HL-60/S4 treated with phorbol 12-myristate 13-acetate at 8.2 ng/mL for 4 days and 3 days (cell line): Measurements from ENCODE around the gene DGKZ.

ENCODE experiments used
- in situ Hi-C: fragments of 300-500 bp; cut with MboI; formaldehyde crosslinking; loops from 2 replicates; pipeline ENCODE4 v1.15.0; 2022; ENCODE audit warnings: low sequenced_read_pairs

Gene DGKZ

GRCh38 chr11:46345131-46345597, 2.1 kb upstream of the DGKZ start:
- in situ Hi-C loops: no loop called here

- in situ Hi-C loops: no loop called here
Observed at GRCh38 chr11:46345881-46346484, 1.3 kb upstream of the DGKZ start.

GRCh38 chr11:46347637-46348311, 511 bp downstream of the DGKZ start:
- in situ Hi-C loops: no loop called here

GRCh38 chr11:46348566-46349401, 1.5 kb downstream of the DGKZ start:
- in situ Hi-C loops: no loop called here

GRCh38 chr11:46350695-46351094, 3.4 kb downstream of the DGKZ start:
- in situ Hi-C loops: no loop called here

GRCh38 chr11:46351148-46351547, 3.9 kb downstream of the DGKZ start:
- in situ Hi-C loops: no loop called here

GRCh38 chr11:46351606-46352005, 4.3 kb downstream of the DGKZ start:
- in situ Hi-C loops: no loop called here

GRCh38 chr11:46352063-46352841, 5.0 kb downstream of the DGKZ start:
- in situ Hi-C loops: no loop called here

- in situ Hi-C loops: no loop called here
Observed at GRCh38 chr11:46353698-46354097, 6.4 kb downstream of the DGKZ start.

- in situ Hi-C loops: no loop called here
Observed at GRCh38 chr11:46356924-46357482, 9.7 kb downstream of the DGKZ start.

- in situ Hi-C loops: no loop called here
Observed at GRCh38 chr11:46357483-46357936, 10.2 kb downstream of the DGKZ start.

- in situ Hi-C loops: no loop called here
Observed at GRCh38 chr11:46359953-46360352, 12.7 kb downstream of the DGKZ start.

GRCh38 chr11:46360878-46361277, 13.6 kb downstream of the DGKZ start:
- in situ Hi-C loops: no loop called here

GRCh38 chr11:46361283-46362155, 14.3 kb downstream of the DGKZ start:
- in situ Hi-C loops: no loop called here

GRCh38 chr11:46362156-46363030, 15.1 kb downstream of the DGKZ start:
- in situ Hi-C loops: no loop called here

GRCh38 chr11:46363031-46363407, 15.8 kb downstream of the DGKZ start:
- in situ Hi-C loops: no loop called here

GRCh38 chr11:46363455-46364005, 16.3 kb downstream of the DGKZ start:
- in situ Hi-C loops: no loop called here

- in situ Hi-C loops: no loop called here
Observed at GRCh38 chr11:46364056-46364455, 16.8 kb downstream of the DGKZ start.
